H1 (cell line): ENCODE results near the gene YBX2.

Source experiments
- CHD1 ChIP-seq: IDR thresholded peaks from 2 replicates; pipeline ENCODE4 v1.6.1; 2012; ENCODE audit warnings: low read depth, low read length, improper control_type of control experiment
- EP300 ChIP-seq, 2 experiments: IDR thresholded peaks; 1 replicate in 1 of 2; 2 replicates in 1 of 2; pipeline ENCODE4 v1.6.1; 2011 to 2012; ENCODE audit warnings: low read depth in 2 of 2, low read length in 2 of 2, mild to moderate bottlenecking in 2 of 2, borderline replicate concordance in 1 of 2, inconsistent platforms in 1 of 2, moderate library complexity in 1 of 2
- HDAC2 ChIP-seq, 2 experiments: fragments of 300-600 bp in 1 of 2; sonication (generic) in 1 of 2; IDR thresholded peaks; 2 replicates each; pipeline ENCODE4 v1.6.1; 2011 to 2012; ENCODE audit warnings: low read depth in 2 of 2, low read length in 2 of 2, mild to moderate bottlenecking in 2 of 2, moderate library complexity in 2 of 2, borderline replicate concordance in 1 of 2, inconsistent platforms in 1 of 2
- POLR2A ChIP-seq, 2 experiments: IDR thresholded peaks; 1 replicate in 1 of 2; 2 replicates in 1 of 2; pipeline ENCODE4 v1.6.1; 2011; ENCODE audit warnings: low read depth in 2 of 2, low read length in 2 of 2, mild to moderate bottlenecking in 2 of 2; ENCODE audit errors: control extremely low read depth in 1 of 2
- TAF7 ChIP-seq: optimal IDR thresholded peaks from 2 replicates; pipeline ENCODE3; 2011; ENCODE audit warnings: low read depth, mild to moderate bottlenecking, inconsistent platforms, low read length, moderate library complexity, borderline replicate concordance
- TF ChIP-seq, protein P1 (sequence below), 3 experiments: IDR thresholded peaks; 1 replicate in 2 of 3; 2 replicates in 1 of 3; pipeline versions ENCODE4 v1.5.1 to v1.6.1; 2011; ENCODE audit warnings: low read length in 3 of 3, mild to moderate bottlenecking in 3 of 3, inconsistent platforms in 2 of 3, low read depth in 1 of 3, moderate library complexity in 1 of 3; ENCODE audit not compliant: insufficient read depth in 1 of 3; ENCODE audit errors: control extremely low read depth in 1 of 3

DNA sequence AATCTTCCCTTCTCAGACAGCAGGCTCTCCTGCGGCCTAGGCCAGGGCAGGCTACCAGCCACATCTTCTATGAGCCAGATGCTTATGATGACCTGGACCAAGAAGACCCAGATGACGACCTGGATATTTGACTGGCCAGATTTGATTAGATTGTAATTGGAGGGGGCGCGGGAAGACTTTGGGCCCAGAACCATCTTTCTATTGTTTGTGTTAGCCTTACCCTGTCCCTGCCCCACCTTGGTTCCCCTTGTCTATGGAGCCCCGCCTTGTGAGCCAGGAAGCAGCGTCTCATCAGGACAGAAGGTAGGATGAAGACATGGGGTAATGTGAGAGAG lies 34.9 kb downstream of the YBX2 start:
- TF ChIP-seq, protein P1, sequence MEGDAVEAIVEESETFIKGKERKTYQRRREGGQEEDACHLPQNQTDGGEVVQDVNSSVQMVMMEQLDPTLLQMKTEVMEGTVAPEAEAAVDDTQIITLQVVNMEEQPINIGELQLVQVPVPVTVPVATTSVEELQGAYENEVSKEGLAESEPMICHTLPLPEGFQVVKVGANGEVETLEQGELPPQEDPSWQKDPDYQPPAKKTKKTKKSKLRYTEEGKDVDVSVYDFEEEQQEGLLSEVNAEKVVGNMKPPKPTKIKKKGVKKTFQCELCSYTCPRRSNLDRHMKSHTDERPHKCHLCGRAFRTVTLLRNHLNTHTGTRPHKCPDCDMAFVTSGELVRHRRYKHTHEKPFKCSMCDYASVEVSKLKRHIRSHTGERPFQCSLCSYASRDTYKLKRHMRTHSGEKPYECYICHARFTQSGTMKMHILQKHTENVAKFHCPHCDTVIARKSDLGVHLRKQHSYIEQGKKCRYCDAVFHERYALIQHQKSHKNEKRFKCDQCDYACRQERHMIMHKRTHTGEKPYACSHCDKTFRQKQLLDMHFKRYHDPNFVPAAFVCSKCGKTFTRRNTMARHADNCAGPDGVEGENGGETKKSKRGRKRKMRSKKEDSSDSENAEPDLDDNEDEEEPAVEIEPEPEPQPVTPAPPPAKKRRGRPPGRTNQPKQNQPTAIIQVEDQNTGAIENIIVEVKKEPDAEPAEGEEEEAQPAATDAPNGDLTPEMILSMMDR (IDR thresholded peaks at IDR 0.05; ENCODE audit: control extremely low read depth in 1 of 3, insufficient read depth in 1 of 3, low read depth in 1 of 3, low read length in 3 of 3) = no peak
- TF ChIP-seq POLR2A (IDR thresholded peaks at IDR 0.05; ENCODE audit: control extremely low read depth in 1 of 2, low read depth in 2 of 2, low read length in 2 of 2) (peak in 1 of 2 experiments; percentile 68; a peak in 1 of 3 replicates), HDAC2 (IDR thresholded peaks at IDR 0.05; ENCODE audit: borderline replicate concordance in 1 of 2, low read depth in 2 of 2, low read length in 2 of 2) (no peak), EP300 (IDR thresholded peaks at IDR 0.05; ENCODE audit: borderline replicate concordance in 1 of 2, low read depth in 2 of 2, low read length in 2 of 2) (no peak), TAF7 (no peak), CHD1 (no peak)
